Hepatocyte (in vitro differentiated cells): ENCODE measurements around the gene NODAL.

ENCODE experiments used
- CTCF ChIP-seq: fragments of 200-600 bp; sonication (generic); IDR thresholded peaks from 2 replicates; pipeline ENCODE4 v1.5.1; 2016; ENCODE audit warnings: antibody characterized with exemption, mild to moderate bottlenecking; ENCODE audit not compliant: poor library complexity
- EZH2 ChIP-seq: fragments of 200-600 bp; sonication (generic); IDR thresholded peaks from 2 replicates; pipeline ENCODE4 v1.6.1; 2016; ENCODE audit warnings: antibody characterized with exemption, mild to moderate bottlenecking, borderline replicate concordance

GRCh38 chr10:70474780-70475179 lies 33.3 kb upstream of the NODAL start:
- TF ChIP-seq CTCF (no peak), EZH2 (no peak)
